Ishikawa (cell line): Measurements from ENCODE around the gene CIC.

ENCODE experiments used
- CEBPB ChIP-seq: IDR thresholded peaks from 2 replicates; pipeline ENCODE4 v1.6.1; 2012
- CREB1 ChIP-seq: IDR thresholded peaks from 2 replicates; pipeline ENCODE4 v1.6.1; 2012; ENCODE audit warnings: low read depth
- EGR1 ChIP-seq: IDR thresholded peaks from 2 replicates; pipeline ENCODE4 v1.6.1; 2012
- EP300 ChIP-seq: IDR thresholded peaks from 2 replicates; pipeline ENCODE4 v1.6.1; 2012; ENCODE audit warnings: borderline replicate concordance
- FOXM1 ChIP-seq: IDR thresholded peaks from 2 replicates; pipeline ENCODE4 v1.6.1; 2012; ENCODE audit warnings: low read depth, borderline replicate concordance
- NFIC ChIP-seq: IDR thresholded peaks from 2 replicates; pipeline ENCODE4 v1.6.1; 2012
- RAD21 ChIP-seq: IDR thresholded peaks from 2 replicates; pipeline ENCODE4 v1.6.1; 2012; ENCODE audit warnings: low read depth
- TAF1 ChIP-seq: IDR thresholded peaks from 2 replicates; pipeline ENCODE4 v1.6.1; 2012; ENCODE audit warnings: low read depth, mild to moderate bottlenecking
- TCF12 ChIP-seq: IDR thresholded peaks from 2 replicates; pipeline ENCODE4 v1.6.1; 2012; ENCODE audit warnings: low read depth
- TEAD4 ChIP-seq: IDR thresholded peaks from 2 replicates; pipeline ENCODE4 v1.6.1; 2012
- YY1 ChIP-seq: IDR thresholded peaks from 2 replicates; pipeline ENCODE4 v1.6.1; 2012; ENCODE audit warnings: low read depth
- ZBTB7A ChIP-seq: IDR thresholded peaks from 2 replicates; pipeline ENCODE4 v1.6.1; 2012; ENCODE audit warnings: low read depth
- TF ChIP-seq, protein P1 (sequence below): IDR thresholded peaks from 2 replicates; pipeline ENCODE4 v1.6.1; 2012
- TF ChIP-seq, protein P2 (sequence below): IDR thresholded peaks from 2 replicates; pipeline ENCODE4 v1.6.1; 2012; ENCODE audit warnings: low read depth, mild to moderate bottlenecking
- TF ChIP-seq, protein P3 (sequence below): IDR thresholded peaks from 2 replicates; pipeline ENCODE4 v1.6.1; 2012

CIC gene

DNA sequence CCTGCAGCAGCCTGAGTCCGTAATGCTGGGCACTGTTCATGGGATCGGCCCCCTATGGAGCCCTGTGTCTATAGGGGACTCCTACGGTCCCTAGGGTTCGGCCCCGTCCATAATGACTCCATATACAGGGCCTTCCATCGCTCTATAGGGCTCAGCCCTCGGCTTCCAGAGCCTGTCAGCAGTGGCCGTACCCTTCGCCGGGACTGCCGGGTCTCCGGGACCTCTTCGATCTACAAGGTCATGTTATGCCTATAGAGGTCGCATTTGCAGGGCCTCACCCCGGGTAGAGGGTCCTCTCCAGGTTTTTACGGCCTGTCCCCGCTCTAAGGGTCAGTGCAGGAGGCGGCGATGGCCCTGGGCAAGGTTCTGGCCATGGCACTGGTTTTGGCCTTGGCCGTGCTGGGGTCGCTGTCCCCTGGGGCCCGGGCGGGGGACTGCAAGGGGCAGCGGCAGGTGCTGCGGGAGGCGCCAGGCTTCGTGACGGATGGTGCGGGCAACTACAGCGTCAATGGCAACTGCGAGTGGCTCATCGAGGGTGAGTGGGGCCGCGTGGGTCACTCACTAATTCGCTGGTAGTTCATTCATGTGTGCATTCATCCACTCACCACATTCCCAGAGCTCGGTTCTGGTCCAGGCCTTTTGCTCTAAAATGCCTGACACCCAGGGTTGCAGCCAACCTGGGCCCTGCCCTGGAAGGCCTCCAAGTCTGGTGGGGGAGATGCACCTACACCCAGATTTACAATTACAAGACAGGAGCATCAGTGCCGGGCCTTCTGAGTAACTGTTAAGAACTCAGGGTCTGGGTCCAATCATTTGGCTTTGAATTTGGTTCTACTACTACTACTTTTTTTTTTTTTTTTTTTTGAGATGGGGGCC lies 57.1 kb downstream of the CIC start:
- TF ChIP-seq ZBTB7A, result 0 out of 2 replicates have a peak, but pooled peaks have one; percentile 39
- TF ChIP-seq FOXM1, result no peak

DNA sequence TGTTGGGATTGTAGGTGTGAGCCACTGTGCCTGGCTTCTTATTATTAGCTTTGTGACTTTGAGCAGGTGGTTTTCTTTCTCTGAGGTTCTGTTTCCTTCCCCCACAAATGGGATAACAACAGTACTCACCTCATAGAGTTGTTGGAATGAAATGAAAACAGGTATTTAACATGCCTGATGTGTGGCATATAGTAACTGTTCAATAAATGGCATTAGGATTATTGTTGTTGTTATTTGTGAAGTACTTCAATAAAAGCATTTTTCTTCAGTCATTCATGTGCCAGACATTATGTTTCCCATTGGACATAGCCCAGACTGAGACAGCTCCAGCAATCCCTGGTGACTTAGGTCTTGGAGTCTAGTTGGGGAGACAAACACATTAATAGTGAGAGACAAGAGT lies 57.9 kb downstream of the CIC start:
- TF ChIP-seq EP300 (no peak), YY1 (no peak), RAD21 (no peak), ZBTB7A (no peak), CREB1 (no peak), FOXM1 (no peak), EGR1 (no peak), TCF12 (no peak), TEAD4 (no peak), NFIC (no peak), CEBPB (no peak), TAF1 (no peak)
- TF ChIP-seq, protein P1, sequence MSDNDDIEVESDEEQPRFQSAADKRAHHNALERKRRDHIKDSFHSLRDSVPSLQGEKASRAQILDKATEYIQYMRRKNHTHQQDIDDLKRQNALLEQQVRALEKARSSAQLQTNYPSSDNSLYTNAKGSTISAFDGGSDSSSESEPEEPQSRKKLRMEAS, result no peak
- TF ChIP-seq, protein P2, sequence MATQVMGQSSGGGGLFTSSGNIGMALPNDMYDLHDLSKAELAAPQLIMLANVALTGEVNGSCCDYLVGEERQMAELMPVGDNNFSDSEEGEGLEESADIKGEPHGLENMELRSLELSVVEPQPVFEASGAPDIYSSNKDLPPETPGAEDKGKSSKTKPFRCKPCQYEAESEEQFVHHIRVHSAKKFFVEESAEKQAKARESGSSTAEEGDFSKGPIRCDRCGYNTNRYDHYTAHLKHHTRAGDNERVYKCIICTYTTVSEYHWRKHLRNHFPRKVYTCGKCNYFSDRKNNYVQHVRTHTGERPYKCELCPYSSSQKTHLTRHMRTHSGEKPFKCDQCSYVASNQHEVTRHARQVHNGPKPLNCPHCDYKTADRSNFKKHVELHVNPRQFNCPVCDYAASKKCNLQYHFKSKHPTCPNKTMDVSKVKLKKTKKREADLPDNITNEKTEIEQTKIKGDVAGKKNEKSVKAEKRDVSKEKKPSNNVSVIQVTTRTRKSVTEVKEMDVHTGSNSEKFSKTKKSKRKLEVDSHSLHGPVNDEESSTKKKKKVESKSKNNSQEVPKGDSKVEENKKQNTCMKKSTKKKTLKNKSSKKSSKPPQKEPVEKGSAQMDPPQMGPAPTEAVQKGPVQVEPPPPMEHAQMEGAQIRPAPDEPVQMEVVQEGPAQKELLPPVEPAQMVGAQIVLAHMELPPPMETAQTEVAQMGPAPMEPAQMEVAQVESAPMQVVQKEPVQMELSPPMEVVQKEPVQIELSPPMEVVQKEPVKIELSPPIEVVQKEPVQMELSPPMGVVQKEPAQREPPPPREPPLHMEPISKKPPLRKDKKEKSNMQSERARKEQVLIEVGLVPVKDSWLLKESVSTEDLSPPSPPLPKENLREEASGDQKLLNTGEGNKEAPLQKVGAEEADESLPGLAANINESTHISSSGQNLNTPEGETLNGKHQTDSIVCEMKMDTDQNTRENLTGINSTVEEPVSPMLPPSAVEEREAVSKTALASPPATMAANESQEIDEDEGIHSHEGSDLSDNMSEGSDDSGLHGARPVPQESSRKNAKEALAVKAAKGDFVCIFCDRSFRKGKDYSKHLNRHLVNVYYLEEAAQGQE, result no peak
- TF ChIP-seq, protein P3, sequence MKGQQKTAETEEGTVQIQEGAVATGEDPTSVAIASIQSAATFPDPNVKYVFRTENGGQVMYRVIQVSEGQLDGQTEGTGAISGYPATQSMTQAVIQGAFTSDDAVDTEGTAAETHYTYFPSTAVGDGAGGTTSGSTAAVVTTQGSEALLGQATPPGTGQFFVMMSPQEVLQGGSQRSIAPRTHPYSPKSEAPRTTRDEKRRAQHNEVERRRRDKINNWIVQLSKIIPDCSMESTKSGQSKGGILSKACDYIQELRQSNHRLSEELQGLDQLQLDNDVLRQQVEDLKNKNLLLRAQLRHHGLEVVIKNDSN, result no peak

DNA sequence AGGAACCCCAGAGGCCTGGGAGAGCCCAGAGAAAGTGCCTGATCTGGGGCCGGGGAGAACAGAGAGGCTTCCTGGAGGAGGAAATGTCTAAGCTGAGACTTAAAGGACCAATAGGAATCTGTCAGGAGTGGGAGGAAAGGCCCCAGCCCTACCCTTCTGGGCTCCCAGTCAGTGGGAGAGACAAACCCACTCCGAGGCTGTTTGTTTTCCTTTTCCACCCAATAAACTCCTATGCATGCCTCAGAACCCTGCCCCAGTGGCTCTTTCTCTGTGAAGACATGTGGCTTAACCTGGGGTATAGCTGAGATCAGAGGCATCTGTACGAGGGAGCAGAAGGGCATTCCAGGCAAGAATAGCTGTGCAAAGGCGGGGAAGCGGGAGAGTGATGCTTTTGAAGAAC lies 58.3 kb downstream of the CIC start:
- TF ChIP-seq TEAD4, result no peak

DNA sequence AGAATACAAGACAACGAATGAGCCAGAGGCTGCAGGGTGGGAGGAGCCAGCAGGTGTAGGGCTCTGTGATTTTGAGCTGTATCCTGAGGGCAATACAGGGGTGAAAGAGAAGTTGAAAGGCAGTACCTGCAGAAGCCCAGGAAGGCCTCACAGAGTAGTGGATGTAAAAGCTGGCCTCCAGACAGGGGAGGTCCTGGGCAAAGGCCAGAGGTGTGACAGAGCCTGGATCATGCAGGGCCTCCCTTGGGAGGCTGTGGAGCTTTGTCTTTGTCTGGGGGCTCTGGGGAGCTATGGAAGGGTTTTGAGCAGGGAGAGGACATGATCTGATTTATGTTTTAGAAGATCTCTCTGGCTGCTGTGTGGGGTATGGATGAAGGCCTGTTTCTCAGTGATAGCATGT lies 59.1 kb downstream of the CIC start:
- no peak for TF ChIP-seq TAF1

DNA sequence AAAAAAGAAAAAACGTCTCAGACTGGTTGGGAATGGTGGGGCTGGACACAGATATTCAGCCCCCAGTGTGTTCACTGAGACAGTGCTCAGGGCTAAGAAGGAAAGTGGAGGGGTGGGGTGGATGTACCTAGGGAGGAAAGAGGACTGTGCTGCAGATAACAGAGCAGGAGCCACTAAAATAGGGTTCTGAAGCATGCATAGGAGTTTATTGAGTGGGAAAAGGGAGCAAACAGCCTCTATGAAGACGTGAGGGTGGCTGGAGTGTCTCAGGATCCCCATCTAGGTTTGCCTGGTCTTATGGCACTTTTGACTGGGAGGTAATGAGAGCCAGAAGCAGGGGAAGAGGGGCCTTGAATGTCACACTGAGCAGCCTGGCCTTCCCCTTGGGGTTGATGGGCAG lies 59.8 kb downstream of the CIC start:
- TF ChIP-seq YY1 (no peak), NFIC (no peak), EGR1 (no peak), FOXM1 (no peak), ZBTB7A (no peak), TAF1 (no peak), CEBPB (no peak), TEAD4 (no peak), RAD21 (no peak), TCF12 (no peak)
- TF ChIP-seq, protein P2, result no peak
- TF ChIP-seq, protein P1, result no peak
- TF ChIP-seq, protein P3, result no peak

DNA sequence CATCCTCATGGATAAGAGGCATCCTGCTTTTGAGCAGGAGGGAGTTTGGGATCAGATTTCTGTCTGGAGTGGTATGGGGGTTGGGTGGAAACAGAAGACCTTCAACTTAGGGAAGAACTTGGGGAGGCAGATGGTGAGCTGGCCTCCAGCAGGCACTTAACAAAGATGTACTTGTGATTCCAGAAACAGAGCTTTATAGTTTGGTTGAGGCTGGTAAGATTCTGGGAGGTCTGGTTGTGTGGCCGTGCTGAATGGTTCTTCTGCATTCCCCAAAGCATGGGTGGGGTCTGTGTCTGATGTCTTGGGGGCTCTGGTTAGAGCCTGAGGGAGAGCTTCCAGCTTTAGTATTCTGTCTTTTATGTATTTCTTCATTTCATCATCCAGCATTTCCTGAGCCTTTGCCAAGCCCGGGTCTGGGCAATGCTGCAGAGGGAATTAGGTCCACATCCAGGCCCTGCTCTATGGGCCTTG lies 61.2 kb downstream of the CIC start:
- TF ChIP-seq TEAD4, result no peak

DNA sequence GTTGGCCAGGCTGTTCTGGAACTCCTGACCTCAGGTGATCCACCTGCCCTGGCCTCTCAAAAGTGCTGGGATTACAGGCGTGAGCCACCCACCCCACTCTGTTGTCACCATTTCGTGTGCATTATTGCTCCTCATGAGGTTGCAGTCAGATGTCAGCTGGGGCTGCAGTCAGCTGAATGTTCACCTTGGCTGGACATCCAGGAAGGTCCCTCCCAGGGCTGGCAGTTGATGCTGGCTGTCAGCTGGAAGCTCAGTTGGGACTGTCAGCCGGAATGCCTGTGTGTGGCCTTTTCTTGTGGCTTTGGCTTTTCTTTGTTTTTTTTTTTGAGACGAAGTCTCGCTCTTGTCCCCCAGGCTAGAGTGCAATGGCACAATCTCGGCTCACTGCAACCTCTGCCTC lies 63.0 kb downstream of the CIC start:
- TF ChIP-seq, protein P1, result no peak
- no peak for TF ChIP-seq NFIC
- TF ChIP-seq, protein P2, result no peak
- TF ChIP-seq TAF1, result no peak
- no peak for TF ChIP-seq TCF12
- no peak for TF ChIP-seq YY1
- no peak for TF ChIP-seq EP300
- no peak for TF ChIP-seq ZBTB7A
- TF ChIP-seq EGR1, result no peak
